Mucosa of descending colon (tissue), 3 donors: ENCODE data around the gene L2HGDH. TPM values are rescaled to one million over a fixed set of nuclear protein-coding genes. Genes with fewer than 3 reads are reported as not detected.

ENCODE experiments used
- ATAC-seq: fragments of 200-7000 bp; cut with Tn5 transposase; one replicate; pipeline ENCODE4 v1.9.1; 2020; ENCODE audit warnings: mild to moderate bottlenecking, moderate library complexity
- DNase-seq, 3 donors: peaks; one replicate each; pipeline ENCODE4 v3.0.0-alpha.2; 2020
- H3K36me3 ChIP-seq: fragments of 200-600 bp; one replicate; pipeline ENCODE4 v1.8.0; 2021; ENCODE audit warnings: low read depth, mild to moderate bottlenecking
- H3K4me1 ChIP-seq: fragments of 200-600 bp; one replicate; pipeline ENCODE4 v1.8.0; 2021; ENCODE audit warnings: low read depth, mild to moderate bottlenecking
- H3K4me3 ChIP-seq: fragments of 200-600 bp; one replicate; pipeline ENCODE4 v1.8.0; 2021; ENCODE audit warnings: mild to moderate bottlenecking
- H3K9me3 ChIP-seq: fragments of 200-600 bp; one replicate; pipeline ENCODE4 v1.8.0; 2021; ENCODE audit warnings: mild to moderate bottlenecking
- CTCF ChIP-seq: fragments of 200-600 bp; IDR thresholded peaks from one replicate; pipeline ENCODE4 v1.8.0; 2022; ENCODE audit warnings: antibody characterized with exemption, mild to moderate bottlenecking
- intact Hi-C, 2 donors: fragments of 100-400 bp; cut with DNase I in 1 of 2; cut with micrococcal nuclease in 1 of 2; formaldehyde crosslinking; loops; one replicate each; pipeline versions ENCODE4 v1.11.0 to v1.11.1; 2022; cut with DNase I, micrococcal nuclease
- total RNA-seq, 3 donors: library from RNA; stranded (reverse); fragmentation: NEBNext Ultra II Directional in 2 of 3; extraction: Animal tissue kit (Norgen Biotek cat#: 25700) in 2 of 3; gene quantifications; one replicate each; pipeline versions ENCODE4 v1.2.1 to v1.2.4, GENCODE V29; 2021 to 2023
- donor health status: DM: no; HTN: no; CAD: no; lungs with moderate emphysema.
- donor health status: DM: no; HTN: no; CAD: no.
- donor health status: DM: no; HTN: yes; CAD: no.

L2HGDH gene
- total RNA-seq, 3 donors from 2014 or later = 7.2 to 11.2 (median 9.8) TPM

GRCh38 chr14:50308363-50308915, 3.6 kb downstream of the L2HGDH start:
- no peak overlapping the region for H3K4me3 ChIP-seq
- no peaks in the 10 kb centered on the region for H3K36me3 ChIP-seq
- intact Hi-C loops = no loop called here
- no peak for ATAC-seq
- DNase-seq = no peak
- peaks cover 7% of the 10 kb centered on the region for H3K4me1 ChIP-seq
- H3K9me3 ChIP-seq = no peaks in the 10 kb centered on the region
- no peak for TF ChIP-seq CTCF

GRCh38 chr14:50303744-50304471, 8.1 kb downstream of the L2HGDH start:
- intact Hi-C loops = no loop called here
- no peak overlapping the region for H3K4me3 ChIP-seq
- no peak for TF ChIP-seq CTCF
- H3K9me3 ChIP-seq = no peaks in the 10 kb centered on the region
- H3K4me1 ChIP-seq = no peaks in the 10 kb centered on the region
- H3K36me3 ChIP-seq = no peaks in the 10 kb centered on the region
- DNase-seq = no peak
- ATAC-seq = peak; percentile 43

- Histone ChIP-seq H3K4me1 (no peaks in the 10 kb centered on the region), H3K9me3 (no peaks in the 10 kb centered on the region), H3K4me3 (no peak overlapping the region), H3K36me3 (no peaks in the 10 kb centered on the region)
- intact Hi-C loops = no loop called here
- ATAC-seq (no peak), DNase-seq (no peak)
- TF ChIP-seq CTCF = no peak
Measured at GRCh38 chr14:50301914-50302313, 10.1 kb downstream of the L2HGDH start.

- intact Hi-C loops = no loop called here
- Histone ChIP-seq H3K36me3 (no peaks in the 10 kb centered on the region), H3K9me3 (no peaks in the 10 kb centered on the region), H3K4me1 (no peaks in the 10 kb centered on the region), H3K4me3 (no peak overlapping the region)
- no peak for ATAC-seq
- TF ChIP-seq CTCF = no peak
- no peak for DNase-seq
Measured at GRCh38 chr14:50299585-50299984, 12.4 kb downstream of the L2HGDH start.

- TF ChIP-seq CTCF = no peak
- Histone ChIP-seq H3K36me3 (no peaks in the 10 kb centered on the region), H3K4me1 (no peaks in the 10 kb centered on the region), H3K9me3 (no peaks in the 10 kb centered on the region), H3K4me3 (no peak overlapping the region)
- intact Hi-C loops = no loop called here
- DNase-seq (no peak), ATAC-seq (no peak)
Measured at GRCh38 chr14:50290306-50290705, 21.7 kb downstream of the L2HGDH start.
